Right lung (tissue), 5 donors: ENCODE measurements around the gene AMBP. TPM values are rescaled to one million over a fixed set of nuclear protein-coding genes. Genes with fewer than 3 reads are reported as not detected.

ENCODE experiments used
- DNase-seq, 2 donors: peaks; one replicate each; pipeline ENCODE4 v3.0.0-alpha.2; 2013
- polyA plus RNA-seq, 5 donors: library from polyadenylated mRNA; unstranded; fragments of 120-200 nt; gene quantifications; one replicate each; pipeline versions ENCODE4 v1.2.1 to v1.2.3, GENCODE V29; 2013; ENCODE audit warnings: inconsistent platforms in 1 of 5, low replicate concordance in 1 of 5; ENCODE audit not compliant: insufficient read length in 5 of 5, insufficient read depth in 1 of 5

AMBP gene
- polyA plus RNA-seq, 5 donors: 1.8 to 19.0 (median 2.4) TPM

- DNase-seq: no peak
Measured at GRCh38 chr9:114114364-114114763, 36.3 kb upstream of the AMBP start.

- DNase-seq: no peak
Measured at GRCh38 chr9:114112778-114113584, 34.9 kb upstream of the AMBP start.

- DNase-seq: no peak
Measured at GRCh38 chr9:114112325-114112724, 34.2 kb upstream of the AMBP start.

GRCh38 chr9:114110180-114110579 is 32.1 kb upstream of the AMBP start:
- no peak for DNase-seq

GRCh38 chr9:114109124-114109523 is 31.0 kb upstream of the AMBP start:
- no peak for DNase-seq

GRCh38 chr9:114108016-114108833 is 30.1 kb upstream of the AMBP start:
- DNase-seq: peak; percentile 83 to 84

- no peak for DNase-seq
Measured at GRCh38 chr9:114107286-114108001, 29.3 kb upstream of the AMBP start.

- no peak for DNase-seq
Measured at GRCh38 chr9:114105236-114105635, 27.1 kb upstream of the AMBP start.

GRCh38 chr9:114102484-114102883 is 24.4 kb upstream of the AMBP start:
- no peak for DNase-seq

- no peak for DNase-seq
Measured at GRCh38 chr9:114100536-114100935, 22.4 kb upstream of the AMBP start.

GRCh38 chr9:114099669-114100270 is 21.7 kb upstream of the AMBP start:
- DNase-seq: no peak

- no peak for DNase-seq
Measured at GRCh38 chr9:114098936-114099668, 21.0 kb upstream of the AMBP start, which contains the start of gene KIF12. KIF12 (minus strand) TSS chr9:114099292; CDS start chr9:114099276, 16 bp downstream.

- no peak for DNase-seq
Measured at GRCh38 chr9:114098021-114098935, 20.2 kb upstream of the AMBP start.

GRCh38 chr9:114097613-114098020 is 19.5 kb upstream of the AMBP start:
- no peak for DNase-seq

GRCh38 chr9:114096866-114097612 is 18.9 kb upstream of the AMBP start:
- DNase-seq: no peak

- DNase-seq: no peak
Measured at GRCh38 chr9:114096041-114096511, 18.0 kb upstream of the AMBP start.

GRCh38 chr9:114094971-114095370 is 16.9 kb upstream of the AMBP start:
- DNase-seq: no peak

GRCh38 chr9:114093761-114094505 is 15.8 kb upstream of the AMBP start:
- no peak for DNase-seq
